SK-N-SH treated with all-trans-retinoic acid at 6 μM for 48 hours (cell line): ENCODE data around the gene C1QC.

Experiments
- ARNTL ChIP-seq: fragments of 450-650 bp; formaldehyde crosslinking; IDR thresholded peaks from 2 replicates; pipeline ENCODE4 v1.5.0; 2020; ENCODE audit warnings: low read depth, mild to moderate bottlenecking, moderate library complexity, borderline replicate concordance
- BACH2 ChIP-seq: fragments of 250-450 bp; sonication (Bioruptor Pico); IDR thresholded peaks from 2 replicates; pipeline ENCODE4 v1.9.0; 2021; ENCODE audit warnings: mild to moderate bottlenecking, borderline replicate concordance
- CSDC2 ChIP-seq: fragments of 250-450 bp; sonication (Bioruptor Pico); IDR thresholded peaks from 2 replicates; pipeline ENCODE4 v1.5.0; 2020; ENCODE audit warnings: mild to moderate bottlenecking, moderate library complexity
- RARB ChIP-seq: fragments of 250-450 bp; sonication (Bioruptor Pico); IDR thresholded peaks from 2 replicates; pipeline ENCODE4 v1.8.0; 2021; ENCODE audit warnings: mild to moderate bottlenecking, moderate library complexity
- SNAI2 ChIP-seq: fragments of 250-450 bp; sonication (Bioruptor Pico); IDR thresholded peaks from 2 replicates; pipeline ENCODE4 v1.5.0; 2020; ENCODE audit warnings: mild to moderate bottlenecking, moderate library complexity
- ZC3H10 ChIP-seq: fragments of 250-450 bp; sonication (Bioruptor Pico); IDR thresholded peaks from 2 replicates; pipeline ENCODE4 v1.5.1; 2021; ENCODE audit warnings: mild to moderate bottlenecking, moderate library complexity
- ZFP3 ChIP-seq: fragments of 250-450 bp; sonication (Bioruptor Pico); IDR thresholded peaks from 2 replicates; pipeline ENCODE4 v1.5.0; 2020; ENCODE audit warnings: mild to moderate bottlenecking, moderate library complexity
- ZNF565 ChIP-seq: fragments of 450-650 bp; formaldehyde crosslinking; conservative IDR thresholded peaks from 2 replicates; pipeline ENCODE4 v1.5.0; 2020; ENCODE audit warnings: low read depth, mild to moderate bottlenecking, moderate library complexity
- TF ChIP-seq, protein P1 (sequence below): fragments of 250-450 bp; sonication (Bioruptor Pico); IDR thresholded peaks from 2 replicates; pipeline ENCODE4 v1.8.0; 2020; ENCODE audit warnings: mild to moderate bottlenecking, moderate library complexity, borderline replicate concordance

DNA sequence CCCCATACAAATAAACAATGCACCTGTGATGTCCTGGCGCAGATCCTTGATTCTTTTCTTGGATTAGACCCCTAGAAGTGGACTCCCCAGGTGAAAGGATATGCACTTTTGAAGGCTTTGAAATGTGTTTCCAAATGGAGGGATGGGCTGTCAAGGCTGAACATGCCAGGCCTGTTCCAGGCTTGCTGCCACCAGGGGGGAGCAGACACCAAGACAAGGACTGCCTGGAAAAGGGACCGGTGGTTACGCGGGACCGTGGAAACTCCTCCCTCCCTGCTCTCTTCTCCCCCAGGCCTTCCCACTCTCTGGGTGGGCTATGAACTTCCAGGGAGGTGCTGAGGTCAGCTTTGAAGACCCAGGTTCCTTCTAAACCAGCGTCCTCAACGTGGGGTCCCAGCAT is 22.3 kb downstream of the C1QC start:
- TF ChIP-seq ZFP3 (CRISPR knock-in tag) (no peak), BACH2 (CRISPR knock-in tag) (no peak), CSDC2 (CRISPR knock-in tag) (no peak), ZC3H10 (no peak), RARB (CRISPR knock-in tag) (no peak), ARNTL (CRISPR knock-in tag) (no peak), ZNF565 (CRISPR knock-in tag) (no peak), SNAI2 (CRISPR knock-in tag) (no peak)
- TF ChIP-seq, protein P1, sequence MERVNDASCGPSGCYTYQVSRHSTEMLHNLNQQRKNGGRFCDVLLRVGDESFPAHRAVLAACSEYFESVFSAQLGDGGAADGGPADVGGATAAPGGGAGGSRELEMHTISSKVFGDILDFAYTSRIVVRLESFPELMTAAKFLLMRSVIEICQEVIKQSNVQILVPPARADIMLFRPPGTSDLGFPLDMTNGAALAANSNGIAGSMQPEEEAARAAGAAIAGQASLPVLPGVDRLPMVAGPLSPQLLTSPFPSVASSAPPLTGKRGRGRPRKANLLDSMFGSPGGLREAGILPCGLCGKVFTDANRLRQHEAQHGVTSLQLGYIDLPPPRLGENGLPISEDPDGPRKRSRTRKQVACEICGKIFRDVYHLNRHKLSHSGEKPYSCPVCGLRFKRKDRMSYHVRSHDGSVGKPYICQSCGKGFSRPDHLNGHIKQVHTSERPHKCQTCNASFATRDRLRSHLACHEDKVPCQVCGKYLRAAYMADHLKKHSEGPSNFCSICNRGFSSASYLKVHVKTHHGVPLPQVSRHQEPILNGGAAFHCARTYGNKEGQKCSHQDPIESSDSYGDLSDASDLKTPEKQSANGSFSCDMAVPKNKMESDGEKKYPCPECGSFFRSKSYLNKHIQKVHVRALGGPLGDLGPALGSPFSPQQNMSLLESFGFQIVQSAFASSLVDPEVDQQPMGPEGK (CRISPR knock-in tag): no peak
